T-cell (primary cell): ENCODE results near the gene CRTC3. TPM values are rescaled to one million over a fixed set of nuclear protein-coding genes. Genes with fewer than 3 reads are reported as not detected.
"Not testable (repeated sequence)": the region's sequence is repeated elsewhere in the genome, so short reads cannot be mapped to it uniquely, and the experiment has no call there.

Experiments used
- ATAC-seq, 4 experiments: fragments of 200-7000 bp in 3 of 4; fragments of 150-1000 bp in 1 of 4; cut with Tn5 transposase; replicated peaks in 1 of 4; 1 replicate in 3 of 4; 2 replicates in 1 of 4; pipeline ENCODE4 v1.10.0; 2021; ENCODE audit warnings: moderate library complexity in 3 of 4, mild to moderate bottlenecking in 2 of 4, moderate number of reproducible peaks in 1 of 4
- CTCF ChIA-PET, 2 donors: fragments of 300-600 bp; sonication (Branson Sonifier 250); formaldehyde crosslinking; loops; one replicate each; lab custom pipeline; 2022; ENCODE audit warnings: antibody characterized with exemption in 2 of 2; lab: Charles Lee
- POLR2A ChIA-PET, 2 donors: fragments of 300-600 bp; sonication (Branson Sonifier 250); formaldehyde crosslinking; loops; one replicate each; lab custom pipeline; 2022; ENCODE audit warnings: antibody characterized with exemption in 2 of 2; lab: Charles Lee
- DNase-seq, 35 experiments: peaks; one replicate each; pipeline versions ENCODE4 v3.0.0 to v3.0.0-alpha.2; 2013 to 2023
- H3K27ac ChIP-seq: one replicate; pipeline ENCODE4 v1.5.1; 2013; ENCODE audit warnings: low read length
- H3K27me3 ChIP-seq, 2 experiments: replicated peaks in 1 of 2; 1 replicate in 1 of 2; 2 replicates in 1 of 2; pipeline versions ENCODE4 v1.6.1 to v1.7.0; 2013; ENCODE audit warnings: low read length in 1 of 2, mixed read lengths in 1 of 2; ENCODE audit not compliant: control insufficient read depth in 2 of 2, insufficient read depth in 2 of 2; ENCODE audit errors: extremely low read depth in 1 of 2
- H3K36me3 ChIP-seq, 2 donors: 1 replicate in 1 of 2; 2 replicates in 1 of 2; pipeline versions ENCODE4 v1.6.1 to v1.7.0; 2013; ENCODE audit warnings: low read length in 1 of 2; ENCODE audit not compliant: control insufficient read depth in 2 of 2, insufficient read depth in 1 of 2; ENCODE audit errors: extremely low read depth in 1 of 2
- H3K4me1 ChIP-seq, 2 experiments: 1 replicate in 1 of 2; 2 replicates in 1 of 2; pipeline versions ENCODE4 v1.6.1 to v1.7.0; 2013; ENCODE audit warnings: low read length in 2 of 2, mixed read lengths in 1 of 2; ENCODE audit not compliant: insufficient read depth in 2 of 2, control insufficient read depth in 1 of 2; ENCODE audit errors: extremely low read depth in 1 of 2
- H3K4me3 ChIP-seq, 2 donors: 1 replicate in 1 of 2; 2 replicates in 1 of 2; pipeline versions ENCODE4 v1.5.1 to v1.7.0; 2013; ENCODE audit warnings: mild to moderate bottlenecking in 2 of 2, low read length in 1 of 2, moderate library complexity in 1 of 2; ENCODE audit not compliant: control insufficient read depth in 1 of 2; ENCODE audit errors: extremely low read depth in 1 of 2
- H3K9me3 ChIP-seq: 2 replicates; pipeline ENCODE4 v1.7.0; 2013
- H3K27ac Mint-ChIP-seq, 2 donors: one replicate each; pipeline ENCODE4 v1.8.0; 2020 to 2021; ENCODE audit warnings: mild to moderate bottlenecking in 2 of 2, mixed read lengths in 2 of 2
- H3K27me3 Mint-ChIP-seq, 2 donors: one replicate each; pipeline ENCODE4 v1.8.0; 2021 to 2022; ENCODE audit warnings: mixed read lengths in 2 of 2
- H3K36me3 Mint-ChIP-seq: one replicate; pipeline ENCODE4 v1.8.0; 2021; ENCODE audit warnings: mixed read lengths
- H3K4me1 Mint-ChIP-seq, 3 donors: one replicate each; pipeline ENCODE4 v1.8.0; 2020 to 2022; ENCODE audit warnings: mixed read lengths in 3 of 3, mild to moderate bottlenecking in 1 of 3
- H3K4me3 Mint-ChIP-seq, 3 donors: one replicate each; pipeline ENCODE4 v1.8.0; 2020 to 2022; ENCODE audit warnings: mild to moderate bottlenecking in 3 of 3, mixed read lengths in 3 of 3, moderate library complexity in 3 of 3
- H3K9me3 Mint-ChIP-seq, 3 donors: one replicate each; pipeline ENCODE4 v1.8.0; 2020 to 2022; ENCODE audit warnings: mixed read lengths in 3 of 3
- WGBS: methylation state at CpG from one replicate; pipeline ENCODE4 v1.1.5; 2013; ENCODE audit warnings: missing lambda C conversion rate; ENCODE audit not compliant: insufficient coverage; 5-methylcytosine and 5-hydroxymethylcytosine counted together
- total RNA-seq, 35 experiments: library from RNA in 6 of 35; stranded (reverse) in 6 of 35; fragments of 120-200 nt in 1 of 35; gene quantifications; one replicate each; pipeline versions ENCODE4 v1.2.1 to v1.2.4 and lab custom pipeline; 2013 to 2026

The CRTC3 gene
- total RNA-seq, 5 donors from 2014 or later (not counting 1 experiment from before 2014, with no cell fraction given), result 88.3 to 119 (median 89.1) TPM

DNA sequence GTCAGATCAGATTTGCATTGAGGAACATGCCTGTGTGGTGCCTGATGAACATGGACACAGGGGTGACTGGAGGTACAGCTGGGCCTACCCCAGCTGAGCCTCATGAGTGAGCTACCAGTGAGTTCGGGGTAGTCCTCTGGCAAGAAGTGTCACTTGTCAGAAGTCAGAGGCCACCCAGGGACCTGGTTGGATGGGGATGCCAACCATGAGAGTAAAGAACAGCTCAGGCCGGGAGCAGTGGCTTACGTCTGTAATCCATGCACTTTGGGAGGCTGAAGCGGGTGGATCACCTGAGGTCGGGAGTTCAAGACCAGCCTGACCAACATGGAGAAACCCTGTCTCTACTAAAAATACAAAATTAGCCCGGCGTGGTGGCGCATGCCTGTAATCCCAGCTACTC is 140.9 kb downstream of the CRTC3 start:
- WGBS, result 89% methylated on average over 1 of the region's 8 CpGs
- H3K36me3 ChIP-seq, H3K4me3 ChIP-seq, H3K4me3 Mint-ChIP-seq, H3K27ac ChIP-seq, H3K9me3 ChIP-seq, ATAC-seq, H3K27ac Mint-ChIP-seq, H3K9me3 Mint-ChIP-seq, CTCF ChIA-PET, H3K36me3 Mint-ChIP-seq, DNase-seq, H3K27me3 Mint-ChIP-seq: not testable (repeated sequence)
- POLR2A ChIA-PET, result interaction anchor here in 1 of 2 donors (0.5 kb wide), 1 partner anchor 1549 kb away, joined by 4 read pairs; no protein-coding TSS in a partner anchor
- peaks cover 0 to 28% of the 10 kb centered on the region in 2 experiments for H3K27me3 ChIP-seq
- peaks cover 0 to 11% of the 10 kb centered on the region in 2 experiments for H3K4me1 ChIP-seq
- H3K4me1 Mint-ChIP-seq, result peaks cover 14 to 17% (median 17%) of the 10 kb centered on the region in 3 donors

DNA sequence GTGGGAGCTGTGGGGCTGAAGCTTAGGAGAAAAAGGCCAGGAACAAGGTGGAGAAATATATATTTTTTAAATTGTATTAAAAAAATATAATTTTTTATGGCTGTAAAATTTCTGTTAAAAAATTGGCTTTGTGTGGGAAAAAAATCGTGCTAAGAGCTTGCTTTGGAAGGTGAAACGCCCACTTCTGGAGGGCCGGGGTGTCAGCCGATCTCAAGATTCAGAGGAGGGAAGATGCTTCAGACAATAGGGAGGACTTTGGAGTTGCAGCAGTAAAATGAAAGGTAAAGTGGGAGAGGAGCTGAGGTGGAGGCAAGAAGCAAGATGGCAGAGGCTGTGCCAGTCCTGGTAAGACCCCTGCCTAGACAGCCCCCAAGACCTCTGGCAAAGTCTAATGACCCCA is 141.5 kb downstream of the CRTC3 start:
- H3K4me3 Mint-ChIP-seq, result no peak overlapping the region
- Histone ChIP-seq H3K9me3 (no peaks in the 10 kb centered on the region), H3K4me3 (no peak overlapping the region), H3K36me3 (no peaks in the 10 kb centered on the region), H3K4me1 (peaks cover 0 to 5% of the 10 kb centered on the region in 2 experiments), H3K27ac (no peak overlapping the region), H3K27me3 (peaks cover 0 to 22% of the 10 kb centered on the region in 2 experiments)
- H3K36me3 Mint-ChIP-seq, result no peaks in the 10 kb centered on the region
- H3K4me1 Mint-ChIP-seq, result peaks cover 13 to 14% (median 14%) of the 10 kb centered on the region in 3 donors
- ChIA-PET CTCF (interaction anchor here in 1 of 2 donors (0.6 kb wide), 1 partner anchor 111 kb away, joined by 3 read pairs; no protein-coding TSS in a partner anchor), POLR2A (interaction anchor here in 1 of 2 donors (0.5 kb wide), 1 partner anchor 1550 kb away, joined by 4 read pairs; no protein-coding TSS in a partner anchor)
- no peaks in the 10 kb centered on the region for H3K27me3 Mint-ChIP-seq
- no peak for DNase-seq
- no peak overlapping the region for H3K27ac Mint-ChIP-seq
- 88% methylated on average over 4 of the region's 4 CpGs for WGBS
- H3K9me3 Mint-ChIP-seq, result no peaks in the 10 kb centered on the region
- no peak for ATAC-seq

DNA sequence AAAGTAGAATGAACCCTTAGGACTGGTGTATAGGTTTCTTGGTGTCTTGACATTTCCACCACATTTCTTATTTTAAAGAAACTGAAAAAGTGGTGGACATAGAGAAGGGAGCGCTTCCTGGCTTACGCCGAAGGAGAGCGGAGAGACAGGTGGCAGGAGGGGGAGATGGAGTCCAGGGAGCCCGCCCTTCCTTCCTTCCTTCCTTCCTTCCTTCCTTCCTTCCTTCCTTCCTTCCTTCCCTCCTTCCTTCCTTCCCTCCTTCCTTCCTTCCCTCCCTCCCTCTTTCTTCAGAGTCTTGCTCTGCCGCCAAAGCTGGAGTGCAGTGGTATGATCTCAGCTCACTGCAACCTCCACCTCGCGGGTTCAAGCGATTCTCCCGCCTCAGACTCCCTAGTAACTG is 143.6 kb downstream of the CRTC3 start:
- H3K9me3 Mint-ChIP-seq, H3K27me3 Mint-ChIP-seq, DNase-seq, POLR2A ChIA-PET, H3K4me1 ChIP-seq, H3K36me3 Mint-ChIP-seq, H3K36me3 ChIP-seq, H3K27ac ChIP-seq, ATAC-seq, CTCF ChIA-PET, H3K9me3 ChIP-seq, H3K4me3 ChIP-seq, H3K4me3 Mint-ChIP-seq, H3K27ac Mint-ChIP-seq: not testable (repeated sequence)
- H3K4me1 Mint-ChIP-seq, result peaks cover 10 to 12% (median 11%) of the 10 kb centered on the region in 3 donors
- no CpG with 5 or more reads among the region's 10 CpGs for WGBS
- peaks cover 0 to 13% of the 10 kb centered on the region in 2 experiments for H3K27me3 ChIP-seq

DNA sequence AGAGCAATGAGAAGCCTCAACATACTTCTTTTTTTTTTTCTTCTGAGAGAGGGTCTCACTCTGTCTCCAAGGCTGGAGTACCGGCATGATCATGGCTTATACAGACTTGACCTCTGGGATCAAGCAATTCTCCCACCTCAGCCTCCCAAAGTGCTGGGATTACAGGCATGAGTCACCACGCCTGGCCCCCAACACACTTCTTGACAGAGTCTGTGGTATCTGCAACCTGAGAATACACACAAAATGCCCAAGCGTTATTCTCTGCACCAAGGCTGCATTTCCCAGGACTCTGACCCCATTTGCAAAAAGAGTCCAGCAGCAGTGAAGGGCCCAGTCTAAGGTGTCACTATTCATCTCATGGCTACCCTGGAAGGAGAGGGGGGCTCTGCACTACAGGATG is 144.8 kb downstream of the CRTC3 start:
- H3K36me3 Mint-ChIP-seq, result no peaks in the 10 kb centered on the region
- POLR2A ChIA-PET, result no interaction called here
- H3K4me1 Mint-ChIP-seq, result peaks cover 18 to 23% (median 20%) of the 10 kb centered on the region in 3 donors
- no peak for ATAC-seq
- H3K4me3 ChIP-seq, result no peak overlapping the region
- H3K36me3 ChIP-seq, result no peaks in the 10 kb centered on the region
- H3K4me1 ChIP-seq, result peaks cover 13 to 17% of the 10 kb centered on the region in 2 experiments
- no peaks in the 10 kb centered on the region for H3K9me3 ChIP-seq
- 100% methylated on average over 3 of the region's 3 CpGs for WGBS
- peaks cover 0 to 13% of the 10 kb centered on the region in 2 experiments for H3K27me3 ChIP-seq
- H3K27ac Mint-ChIP-seq, result no peak overlapping the region
- DNase-seq, result no peak
- no peak overlapping the region for H3K4me3 Mint-ChIP-seq
- no peaks in the 10 kb centered on the region for H3K27me3 Mint-ChIP-seq
- H3K9me3 Mint-ChIP-seq, result no peaks in the 10 kb centered on the region
- no peak overlapping the region for H3K27ac ChIP-seq
- CTCF ChIA-PET, result no interaction called here

DNA sequence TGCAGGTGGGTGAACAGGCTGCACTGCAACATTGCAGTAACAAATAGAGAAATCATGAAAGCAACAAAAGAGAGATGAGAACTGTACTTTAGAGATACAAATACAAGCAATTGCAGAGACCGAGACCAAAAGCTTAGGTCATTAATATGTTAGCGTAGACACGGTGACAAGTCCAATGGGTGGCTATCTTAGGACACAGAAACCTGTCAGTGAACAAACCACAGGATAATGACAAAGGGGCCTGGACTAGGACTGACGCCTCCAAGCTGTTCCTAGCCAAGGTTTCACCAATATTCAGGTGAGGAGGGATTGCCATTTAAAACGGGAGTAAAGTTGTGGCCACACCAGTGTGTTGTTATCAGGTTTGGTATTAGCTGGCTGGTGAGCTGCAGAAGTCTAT is 145.7 kb downstream of the CRTC3 start:
- Mint-ChIP-seq H3K36me3 (no peaks in the 10 kb centered on the region), H3K9me3 (no peaks in the 10 kb centered on the region), H3K4me3 (no peak overlapping the region), H3K27me3 (no peaks in the 10 kb centered on the region), H3K27ac (no peak overlapping the region), H3K4me1 (peaks cover 23 to 27% (median 24%) of the 10 kb centered on the region in 3 donors)
- no peak for DNase-seq
- ATAC-seq, result no peak
- Histone ChIP-seq H3K36me3 (no peaks in the 10 kb centered on the region), H3K4me3 (no peak overlapping the region), H3K4me1 (peaks cover 13 to 17% of the 10 kb centered on the region in 2 experiments), H3K27ac (no peak overlapping the region), H3K9me3 (no peaks in the 10 kb centered on the region), H3K27me3 (peaks cover 0 to 13% of the 10 kb centered on the region in 2 experiments)
- WGBS, result 97% methylated on average over 3 of the region's 5 CpGs
- ChIA-PET CTCF (no interaction called here), POLR2A (no interaction called here)

DNA sequence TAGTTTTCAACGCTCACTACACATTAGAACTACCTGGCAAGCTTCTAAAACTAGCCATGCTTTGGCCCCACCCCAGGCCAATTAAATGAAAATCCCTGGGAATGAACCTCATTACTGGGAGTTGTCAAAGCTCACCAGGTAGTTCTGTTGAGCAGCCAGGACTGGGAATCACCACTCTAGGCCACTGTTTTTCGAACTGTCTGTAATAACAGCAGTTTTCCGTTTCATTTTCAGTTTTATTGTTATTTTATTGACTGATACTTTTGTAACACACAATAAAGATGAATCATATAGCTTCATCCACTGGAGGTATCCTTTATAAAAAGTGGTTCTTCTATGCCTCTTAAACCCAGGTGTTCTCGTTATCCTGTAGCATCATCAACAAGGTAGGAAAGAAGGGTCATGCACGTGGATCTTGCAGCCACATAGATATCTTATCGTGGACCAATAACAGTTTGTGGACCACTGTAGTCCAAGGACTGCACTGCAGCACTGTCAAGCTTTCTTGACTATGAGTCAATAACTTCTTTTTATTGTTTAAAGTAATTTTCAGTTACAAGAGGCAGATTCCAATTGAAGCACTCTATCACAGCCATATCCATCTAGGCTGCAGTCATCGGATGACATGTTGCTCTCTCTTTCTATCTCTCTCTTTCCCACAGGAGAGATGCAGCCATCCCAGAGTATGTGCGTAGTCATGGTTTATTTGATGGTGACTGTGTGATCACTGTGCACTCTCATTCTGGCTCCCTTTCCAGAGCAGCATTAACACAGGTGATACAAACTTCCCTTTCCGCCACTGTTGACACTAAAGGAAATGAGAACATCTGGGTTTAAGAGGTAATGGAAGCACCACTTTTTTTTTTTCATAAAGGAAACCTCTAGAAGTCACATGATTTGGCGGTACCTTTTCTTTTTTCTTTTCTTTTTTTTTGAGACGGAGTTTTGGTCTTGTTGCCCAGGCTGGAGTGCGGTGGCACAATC is 148.4 kb downstream of the CRTC3 start:
- Histone ChIP-seq H3K27me3 (peaks cover 0 to 12% of the 10 kb centered on the region in 2 experiments), H3K36me3 (no peaks in the 10 kb centered on the region), H3K9me3 (no peaks in the 10 kb centered on the region), H3K4me1 (peaks cover 13 to 17% of the 10 kb centered on the region in 2 experiments), H3K4me3 (no peak overlapping the region), H3K27ac (no peak overlapping the region)
- DNase-seq (peak in 3 of 35 experiments; percentile 8 to 57 (median 23)), ATAC-seq (peak; percentile 67 to 93 (median 90))
- CTCF ChIA-PET, result interaction anchor here in 1 of 2 donors (0.6 to 1.5 kb wide), 3 partner anchors 11 to 229 kb away, joined by 4 read pairs; no protein-coding TSS in a partner anchor
- H3K36me3 Mint-ChIP-seq, result no peaks in the 10 kb centered on the region
- WGBS, result 82% methylated on average over 2 of the region's 12 CpGs
- H3K4me3 Mint-ChIP-seq, result peak overlapping the region in 1 of 3 donors; percentile 49
- H3K27ac Mint-ChIP-seq, result peak overlapping the region; percentile 70 to 81
- peaks cover 23 to 27% (median 24%) of the 10 kb centered on the region in 3 donors for H3K4me1 Mint-ChIP-seq
- H3K9me3 Mint-ChIP-seq, result no peaks in the 10 kb centered on the region
- POLR2A ChIA-PET, result interaction anchor here in 1 of 2 donors (0.5 kb wide), 2 partner anchors 111 to 289 kb away, joined by 5 to 8 read pairs; no protein-coding TSS in a partner anchor
- H3K27me3 Mint-ChIP-seq, result no peaks in the 10 kb centered on the region
